Endometrial microvascular endothelial cells (primary cell): ENCODE results near the gene OR4C46. TPM values are rescaled to one million over a fixed set of nuclear protein-coding genes. Genes with fewer than 3 reads are reported as not detected.
"Not testable (repeated sequence)": the region's sequence is repeated elsewhere in the genome, so short reads cannot be mapped to it uniquely, and the experiment has no call there.

Source experiments
- in situ Hi-C: cut with HindIII; loops from 2 replicates; pipeline ENCODE4 v1.10.0; 2017; ENCODE audit warnings: low sequenced_read_pairs, low pct_unique_long_range_greater_than_20kb; ENCODE audit errors: inconsistent ontology term
- total RNA-seq: library from RNA; depleted of rRNA; stranded (reverse); fragments of >200 nt; gene quantifications from one replicate; pipeline ENCODE4 v1.2.3, GENCODE V29; 2015; ENCODE audit errors: inconsistent ontology term

The OR4C46 gene
- not detected for total RNA-seq

GRCh38 chr11:54603898-54604297 is at the start of gene OR4C46:
Gene OR4C46 (minus strand): TSS chr11:54603998. CDS start chr11:54603998, 0 bp downstream.
- in situ Hi-C loops, result no loop called here

GRCh38 chr11:54645606-54646005 is 41.8 kb upstream of the OR4C46 start:
- in situ Hi-C loops, result not testable (repeated sequence)

- in situ Hi-C loops, result not testable (repeated sequence)
These were observed 42.4 kb downstream of the OR4C46 start for GRCh38 chr11:54561439-54561838.

- in situ Hi-C loops, result no loop called here
These were observed 44.9 kb downstream of the OR4C46 start for GRCh38 chr11:54558919-54559318.

- in situ Hi-C loops, result no loop called here
These were observed 45.4 kb downstream of the OR4C46 start for GRCh38 chr11:54558407-54558806.

Other genes starting within 250 kb of the OR4C46 start
- gene OR4A5, start 102.8 kb upstream of the OR4C46 start, total RNA-seq, result not detected